Measurements from ENCODE around the gene SLC16A6.
"Not testable (repeated sequence)": the region's sequence is repeated elsewhere in the genome, so short reads cannot be mapped to it uniquely, and the experiment has no call there.

Gene SLC16A6

DNA sequence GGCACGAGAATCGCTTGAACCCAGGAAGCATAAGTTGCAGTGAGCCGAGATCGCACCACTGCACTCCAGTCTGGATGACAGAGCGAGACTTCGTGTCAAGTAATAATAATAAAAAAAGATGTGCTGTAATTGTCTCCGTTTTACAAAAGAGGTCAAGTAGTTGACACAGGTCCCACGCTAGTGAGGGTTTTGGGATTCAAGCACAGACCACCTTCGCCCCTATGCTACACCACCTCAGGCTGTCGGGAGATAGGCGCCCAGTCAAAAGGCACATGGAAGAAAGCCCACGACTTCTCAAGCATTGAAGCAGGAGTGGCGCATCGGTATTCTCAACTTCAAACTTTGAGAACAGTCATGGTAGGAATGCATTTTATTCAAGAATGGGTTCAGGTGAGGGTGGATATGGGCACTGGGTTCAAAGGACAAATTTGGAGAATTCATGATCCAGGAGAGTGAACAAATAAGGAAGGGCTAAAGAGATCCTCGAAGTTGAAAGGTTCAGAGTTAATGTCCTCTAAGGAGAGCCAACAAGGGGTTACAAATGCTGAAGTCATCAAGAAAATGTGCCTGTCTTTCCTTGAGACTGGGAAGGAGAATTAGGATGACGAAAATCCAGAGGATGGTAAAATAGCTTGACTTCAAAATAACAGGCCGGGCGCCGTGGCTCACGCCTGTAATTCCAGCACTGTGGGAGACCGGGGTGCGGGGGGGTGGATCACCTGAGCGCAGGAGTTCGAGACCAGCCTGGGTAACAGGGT is 44.5 kb downstream of the SLC16A6 start:
- DNase-seq: no peak

DNA sequence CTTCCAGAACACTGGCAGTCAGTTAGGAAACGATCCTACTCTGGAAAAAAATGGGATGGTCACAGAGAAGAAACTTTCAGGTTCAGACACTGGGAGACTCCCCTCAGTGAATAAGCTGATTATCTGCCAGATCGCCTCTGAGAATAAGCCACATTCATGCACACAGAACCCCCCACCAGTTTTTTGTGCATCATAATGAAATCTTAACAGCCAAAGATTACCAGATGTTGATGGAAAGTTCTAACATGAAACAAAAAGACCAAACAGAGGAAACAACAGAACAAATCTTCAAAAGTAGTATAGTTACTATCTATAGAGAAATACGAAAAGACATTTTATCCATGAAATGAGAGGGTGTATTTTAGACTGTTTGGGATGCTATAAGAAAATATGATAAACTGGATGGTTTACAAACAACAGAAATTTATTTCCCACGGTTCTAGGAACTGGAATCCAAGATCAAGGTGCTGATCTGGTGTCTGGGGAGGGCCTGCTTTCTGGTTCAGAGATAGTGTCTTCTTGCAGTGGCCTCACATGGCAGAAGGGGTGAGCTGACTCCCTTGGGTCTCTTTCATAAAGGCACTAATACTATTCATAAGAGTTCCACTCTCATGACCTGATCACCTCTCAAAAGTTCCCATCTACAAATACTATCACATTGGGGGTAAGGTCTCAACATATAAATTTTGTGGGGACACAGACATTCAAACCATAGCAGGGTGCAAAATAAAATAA is 51.1 kb downstream of the SLC16A6 start:
- no peak for DNase-seq

DNA sequence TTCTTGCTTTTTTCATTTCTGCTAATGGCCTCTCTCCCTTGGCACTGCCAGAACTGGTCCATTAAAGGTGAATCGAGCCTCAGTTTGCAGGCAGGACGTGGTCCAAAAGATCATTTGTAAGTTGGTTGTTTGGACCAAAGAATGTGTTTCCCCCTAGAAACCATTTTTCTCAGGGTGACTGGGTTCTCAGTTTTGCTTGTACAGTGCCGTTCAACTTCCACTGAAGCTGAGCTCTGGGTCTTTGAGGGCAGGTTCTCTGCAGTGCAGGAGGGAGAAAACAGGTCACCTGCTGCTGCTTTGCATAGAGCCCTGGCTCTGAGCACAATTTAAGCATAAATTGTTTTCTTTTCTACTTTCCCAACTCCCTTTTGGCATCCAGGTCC is 52.1 kb downstream of the SLC16A6 start:
- no peak for DNase-seq

DNA sequence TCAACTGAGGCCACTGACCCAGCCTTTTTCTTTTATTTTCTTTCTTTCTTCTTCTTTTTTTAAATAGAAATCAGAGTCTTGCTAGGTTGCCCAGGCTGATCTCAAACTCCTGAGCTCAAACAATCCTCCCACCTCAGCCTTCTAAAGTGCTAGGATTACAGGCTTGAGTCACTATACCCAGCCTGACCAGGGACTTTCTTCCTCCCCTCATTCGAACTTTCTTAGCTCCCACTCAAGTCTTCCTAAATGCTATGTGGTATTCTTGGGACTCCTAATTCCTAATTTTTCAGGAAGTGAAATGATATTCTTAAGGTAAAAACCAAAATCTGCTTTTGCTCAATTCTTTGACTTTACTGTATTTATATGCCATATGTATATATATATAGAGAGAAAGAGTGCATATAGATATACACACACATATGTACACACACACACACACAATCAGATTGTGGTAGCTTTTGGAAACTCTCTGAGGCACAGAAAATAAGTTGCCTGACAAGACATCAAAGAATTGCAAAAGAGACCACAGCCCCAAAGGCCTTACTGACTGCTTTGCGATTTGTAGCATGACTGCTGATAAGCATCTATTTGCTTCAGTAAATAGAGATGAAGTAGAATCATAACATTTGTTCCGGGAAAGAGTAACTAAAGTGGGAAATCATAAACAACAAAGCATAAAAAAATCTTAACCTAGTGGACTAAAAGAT is 52.6 kb downstream of the SLC16A6 start:
- peak; percentile 34 for DNase-seq

GRCh38 chr17:68237369-68238163 is 53.4 kb downstream of the SLC16A6 start:
- DNase-seq: peak; percentile 53

DNA sequence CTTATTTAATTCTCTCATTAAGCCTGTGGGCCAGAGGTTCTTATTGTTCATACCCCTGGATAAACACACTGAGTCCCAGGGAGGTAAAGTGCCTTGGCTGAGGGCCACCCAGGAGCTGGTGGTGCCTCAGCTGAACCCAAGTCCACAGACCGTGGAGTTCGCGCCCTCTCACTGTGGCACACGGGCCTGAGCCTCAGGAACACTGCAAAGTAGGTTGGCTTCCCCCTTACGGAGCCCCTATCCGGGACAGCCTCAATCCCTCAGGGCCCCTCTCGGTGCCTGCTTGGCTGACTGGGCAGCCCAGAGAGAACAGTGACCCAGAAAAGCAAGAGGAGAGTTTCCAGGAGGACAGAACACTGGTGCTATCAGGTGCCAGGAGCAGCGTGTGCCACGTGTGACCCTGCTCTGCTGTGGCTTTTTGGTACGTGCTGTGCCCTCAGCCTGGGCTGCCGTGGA is 55.6 kb downstream of the SLC16A6 start:
- not testable (repeated sequence) for DNase-seq

- peak; percentile 45 for DNase-seq
These were observed 56.1 kb downstream of the SLC16A6 start for GRCh38 chr17:68234726-68235335.

DNA sequence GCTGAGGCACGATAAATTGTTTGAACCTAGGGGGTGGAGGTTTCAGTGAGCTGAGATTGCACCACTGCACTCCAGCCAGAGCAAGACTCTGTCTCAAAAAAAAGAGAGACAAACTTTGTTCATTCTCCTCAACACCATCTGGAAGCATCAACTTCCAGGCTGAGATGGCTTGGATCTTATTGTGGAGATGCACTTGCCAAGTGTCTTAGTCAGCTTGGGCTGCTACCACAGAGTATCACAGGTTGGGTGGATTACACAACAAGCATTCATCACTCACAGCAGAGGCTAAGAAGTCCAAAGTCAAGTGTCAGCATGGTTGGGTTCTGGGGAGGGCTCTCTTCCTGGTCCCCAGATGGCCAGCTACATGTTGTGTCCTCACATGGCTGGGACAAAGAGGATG is 58.2 kb downstream of the SLC16A6 start:
- not testable (repeated sequence) for DNase-seq

GRCh38 chr17:68231541-68231940 is 59.4 kb downstream of the SLC16A6 start:
- no peak for DNase-seq

- DNase-seq: not testable (repeated sequence)
These were observed 59.8 kb downstream of the SLC16A6 start for GRCh38 chr17:68231131-68231530.

DNA sequence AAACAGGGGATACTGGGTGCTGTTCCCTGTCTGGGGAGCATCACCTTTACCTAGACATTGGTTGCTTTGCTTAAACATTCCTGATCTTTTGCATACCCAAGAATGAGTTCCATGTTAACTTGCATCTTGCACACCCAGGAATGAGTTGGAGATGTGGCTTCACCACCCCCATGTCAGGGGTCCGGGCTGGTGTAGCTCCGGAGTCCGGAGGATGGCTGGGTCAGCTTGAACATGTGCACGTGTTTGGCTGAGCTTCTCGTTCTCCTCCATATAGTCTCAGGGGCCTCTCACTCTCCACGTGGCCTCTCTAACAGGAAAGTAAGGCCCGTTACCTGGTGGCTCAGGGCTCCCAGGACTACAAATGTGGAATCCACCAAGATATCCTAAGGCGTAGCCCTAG is 61.3 kb downstream of the SLC16A6 start:
- DNase-seq: no peak

DNA sequence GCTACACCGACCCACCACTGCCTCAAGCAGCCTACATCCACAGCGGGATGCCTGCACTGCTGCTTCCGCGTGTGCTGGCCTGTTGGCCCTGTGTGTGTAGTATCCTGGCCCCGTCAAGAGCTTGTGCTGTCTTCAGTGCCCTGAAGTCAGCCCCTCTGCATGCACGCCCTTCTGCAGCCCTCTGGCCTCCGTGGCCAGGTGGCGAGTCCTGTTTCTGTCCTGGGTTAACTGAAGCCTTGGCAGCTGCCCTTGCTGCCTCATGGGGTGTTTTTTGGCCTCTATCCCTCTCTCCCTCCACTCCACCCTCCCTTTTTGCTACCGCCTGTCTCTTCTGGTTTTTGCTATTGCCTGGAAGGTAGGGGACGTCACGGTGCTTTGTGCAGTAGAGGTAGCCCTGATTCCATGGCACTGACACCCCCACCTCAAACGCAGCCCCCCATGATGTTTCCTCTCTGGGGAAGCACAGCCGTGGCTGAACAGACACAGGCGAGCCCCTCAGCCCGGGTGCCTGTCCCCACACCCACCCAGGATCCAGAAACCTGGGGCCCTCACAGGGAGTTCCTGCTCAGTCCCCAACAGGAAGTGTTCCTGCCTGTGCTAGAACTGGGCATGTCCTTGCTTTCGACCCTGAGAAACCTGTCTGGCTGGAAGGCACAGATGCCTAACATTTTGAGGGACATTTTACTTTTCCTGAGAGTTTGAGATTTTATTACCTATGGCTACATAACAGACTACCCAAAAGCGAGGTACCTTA is 61.9 kb downstream of the SLC16A6 start:
- no peak for DNase-seq

DNA sequence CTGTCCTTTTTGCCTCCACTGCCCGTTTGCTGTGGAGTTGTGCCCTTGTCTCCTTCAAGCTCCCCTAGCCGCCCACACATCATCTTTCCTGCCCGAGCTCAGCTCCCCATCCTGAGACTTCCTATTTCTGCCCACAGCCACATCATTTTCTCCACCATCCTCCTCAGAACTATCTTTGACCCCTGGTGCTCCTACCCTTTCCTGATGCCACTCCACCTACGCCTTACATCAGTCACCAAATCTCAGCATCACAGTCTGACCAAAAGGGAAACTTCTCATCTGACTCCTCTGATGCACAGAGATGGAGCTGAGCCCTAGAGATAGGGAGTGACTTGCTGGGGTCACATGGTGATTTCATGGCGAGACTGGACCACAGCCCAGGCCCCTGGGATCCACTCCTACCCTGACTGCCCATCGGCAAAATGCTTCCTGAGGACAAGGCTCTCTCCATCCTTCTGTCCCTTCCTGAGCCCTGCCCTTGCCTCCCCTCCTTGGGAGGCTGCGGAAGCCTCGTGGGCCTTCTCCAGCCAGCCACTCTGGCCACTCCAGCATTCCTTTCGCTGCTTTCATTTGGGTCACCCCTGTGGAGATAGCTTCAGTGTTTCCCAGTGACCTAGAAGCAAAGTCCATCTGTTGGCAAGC is 62.8 kb downstream of the SLC16A6 start:
- DNase-seq: not testable (repeated sequence)

GRCh38 chr17:68225055-68225454 is 65.9 kb downstream of the SLC16A6 start:
- DNase-seq: not testable (repeated sequence)

- DNase-seq: no peak
These were observed 68.3 kb downstream of the SLC16A6 start for GRCh38 chr17:68222606-68223005.

GRCh38 chr17:68221786-68222185 is 69.1 kb downstream of the SLC16A6 start:
- no peak for DNase-seq

- not testable (repeated sequence) for DNase-seq
These were observed 70.1 kb downstream of the SLC16A6 start for GRCh38 chr17:68220786-68221185.

GRCh38 chr17:68220186-68220585 is 70.7 kb downstream of the SLC16A6 start:
- DNase-seq: not testable (repeated sequence)

GRCh38 chr17:68219429-68219828 is 71.5 kb downstream of the SLC16A6 start:
- DNase-seq: not testable (repeated sequence)
